Ascending aorta (tissue), 2 donors: ENCODE results near the gene CETP. TPM values are rescaled to one million over a fixed set of nuclear protein-coding genes. Genes with fewer than 3 reads are reported as not detected.
"Not testable (repeated sequence)": the region's sequence is repeated elsewhere in the genome, so short reads cannot be mapped to it uniquely, and the experiment has no call there.

Experiments
- DNase-seq, 2 donors: peaks; one replicate each; pipeline ENCODE4 v3.0.0-alpha.2; 2019; ENCODE audit warnings: low spot score in 2 of 2
- H3K27ac ChIP-seq, 2 donors: fragments of 200-600 bp; sonication (generic); one replicate each; pipeline ENCODE4 v1.5.1; 2016 to 2017; ENCODE audit warnings: mild to moderate bottlenecking in 1 of 2
- H3K27me3 ChIP-seq: fragments of 200-600 bp; sonication (generic); one replicate; pipeline ENCODE4 v1.5.1; 2017
- H3K36me3 ChIP-seq, 2 donors: fragments of 200-600 bp; sonication (generic); one replicate each; pipeline ENCODE4 v1.5.1; 2016
- H3K4me1 ChIP-seq, 2 donors: fragments of 200-600 bp; sonication (generic); one replicate each; pipeline ENCODE4 v1.5.1; 2016 to 2017; ENCODE audit warnings: mild to moderate bottlenecking in 1 of 2
- H3K4me3 ChIP-seq, 2 donors: fragments of 200-600 bp; sonication (generic); one replicate each; pipeline ENCODE4 v1.5.1; 2016 to 2017; ENCODE audit warnings: mild to moderate bottlenecking in 1 of 2
- H3K9me3 ChIP-seq, 2 donors: fragments of 200-600 bp; sonication (generic); one replicate each; pipeline ENCODE4 v1.5.1; 2016
- CTCF ChIP-seq, 3 experiments: fragments of 200-600 bp in 2 of 3; fragments of 450-650 bp in 1 of 3; sonication (generic) in 2 of 3; IDR thresholded peaks; one replicate each; pipeline ENCODE4 v1.5.1; 2016 to 2019; ENCODE audit warnings: antibody characterized with exemption in 3 of 3, mild to moderate bottlenecking in 1 of 3, moderate library complexity in 1 of 3
- intact Hi-C: fragments of 100-400 bp; cut with DNase I; formaldehyde crosslinking; loops from one replicate; pipeline ENCODE4 v1.15.1; 2023
- total RNA-seq: library from RNA; depleted of rRNA; stranded (reverse); fragments of >200 nt; gene quantifications from one replicate; pipeline ENCODE4 v1.1.0, GENCODE V29; 2016

The CETP gene
- total RNA-seq, 1 donor from 2014 or later, result not detected

GRCh38 chr16:57000271-57001025 lies 38.7 kb downstream of the CETP start:
- intact Hi-C loops, result no loop called here
- H3K4me1 ChIP-seq, result peaks cover 0 to 13% of the 10 kb centered on the region in 2 donors

GRCh38 chr16:57001026-57001679 lies 39.4 kb downstream of the CETP start:
- Histone ChIP-seq H3K36me3 (no peaks in the 10 kb centered on the region), H3K4me1 (peaks cover 0 to 13% of the 10 kb centered on the region in 2 donors), H3K9me3 (no peaks in the 10 kb centered on the region), H3K4me3 (no peak overlapping the region), H3K27me3 (no peaks in the 10 kb centered on the region), H3K27ac (peak overlapping the region; percentile 38 to 57)
- no peak for TF ChIP-seq CTCF (IDR thresholded peaks at IDR 0.05)
- intact Hi-C loops, result no loop called here
- DNase-seq, result no peak

More at GRCh38 chr16:57000271-57001025, 38.7 kb downstream of the CETP start:
- Histone ChIP-seq H3K27me3 (no peaks in the 10 kb centered on the region), H3K4me3 (no peak overlapping the region), H3K9me3 (no peaks in the 10 kb centered on the region), H3K27ac (peak overlapping the region; percentile 78 to 82), H3K36me3 (no peaks in the 10 kb centered on the region)
- DNase-seq, result peak; percentile 31 to 91
- TF ChIP-seq CTCF (IDR thresholded peaks at IDR 0.05), result no peak

GRCh38 chr16:57003439-57004386 lies 42.0 kb downstream of the CETP start:
- H3K27ac ChIP-seq, result no peak overlapping the region
- intact Hi-C loops, result no loop called here

GRCh38 chr16:57004387-57005250 lies 42.9 kb downstream of the CETP start:
- intact Hi-C loops, result no loop called here
- Histone ChIP-seq H3K9me3 (no peaks in the 10 kb centered on the region), H3K36me3 (no peaks in the 10 kb centered on the region), H3K27ac (no peak overlapping the region), H3K4me3 (no peak overlapping the region), H3K27me3 (no peaks in the 10 kb centered on the region), H3K4me1 (peaks cover 0 to 9% of the 10 kb centered on the region in 2 donors)
- no peak for TF ChIP-seq CTCF (IDR thresholded peaks at IDR 0.05)
- DNase-seq, result no peak

More at GRCh38 chr16:57003439-57004386, 42.0 kb downstream of the CETP start:
- Histone ChIP-seq H3K27me3 (no peaks in the 10 kb centered on the region), H3K36me3 (no peaks in the 10 kb centered on the region), H3K4me3 (no peak overlapping the region), H3K9me3 (no peaks in the 10 kb centered on the region), H3K4me1 (peaks cover 0 to 13% of the 10 kb centered on the region in 2 donors)
- TF ChIP-seq CTCF (IDR thresholded peaks at IDR 0.05), result no peak
- DNase-seq, result no peak

GRCh38 chr16:57005597-57005996 lies 43.8 kb downstream of the CETP start:
- H3K36me3 ChIP-seq, DNase-seq, H3K27me3 ChIP-seq, H3K4me3 ChIP-seq, H3K27ac ChIP-seq, H3K4me1 ChIP-seq, intact Hi-C loops, H3K9me3 ChIP-seq: not testable (repeated sequence)
